ENCODE data around the gene TRIOBP. TPM values are rescaled to one million over a fixed set of nuclear protein-coding genes. Genes with fewer than 3 reads are reported as not detected.
A peak's percentile ranks its signal among the peaks of the same experiment; 100 is the strongest.

Gene TRIOBP
- total RNA-seq, 1 experiment from 2014 or later, result 92.5 TPM

DNA sequence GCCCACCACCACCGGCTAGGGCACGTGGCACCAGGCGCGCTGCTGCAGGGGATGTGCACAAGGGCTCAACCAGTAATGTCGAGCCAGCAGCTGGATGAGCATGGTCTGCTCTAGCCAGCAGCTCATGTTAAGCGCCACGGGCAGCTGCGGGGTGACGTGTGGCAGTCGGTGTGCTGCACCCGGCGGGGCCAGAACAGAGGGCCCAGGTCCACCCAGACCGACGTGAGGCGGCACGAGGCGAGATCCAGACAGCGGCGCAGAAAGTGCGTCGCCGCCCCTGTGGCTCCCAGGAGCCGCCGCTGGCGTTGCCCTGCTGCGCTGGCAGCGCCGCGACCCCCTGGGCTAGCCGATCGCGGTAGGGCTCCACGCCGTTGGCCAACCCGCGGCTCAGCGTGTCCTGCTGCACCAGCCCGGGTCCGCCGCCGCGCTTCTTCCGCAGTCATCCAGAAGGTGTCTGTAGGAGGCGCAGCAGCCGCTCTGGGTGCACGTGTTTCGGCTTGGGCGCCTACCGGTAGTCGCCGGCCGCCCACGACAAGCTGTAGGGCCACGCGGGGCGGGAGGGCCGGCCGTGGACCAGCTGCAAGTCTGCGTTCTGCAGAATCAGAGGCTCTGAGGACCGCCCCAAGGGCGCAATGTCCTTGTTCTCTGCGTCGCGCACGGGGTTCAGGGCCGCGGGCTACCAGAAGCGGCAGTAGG, 121.7 kb downstream of the TRIOBP start:
- Histone ChIP-seq H3K4me1 (replicated peaks) (peaks cover 15% of the 10 kb centered on the region), H3K27ac (no peak overlapping the region), H3K36me3 (peaks cover 26% of the 10 kb centered on the region), H3K27me3 (replicated peaks) (peaks cover 21% of the 10 kb centered on the region), H3K9me3 (replicated peaks) (peaks cover 7% of the 10 kb centered on the region; the same call in 1 of the 2 replicates), H3K4me3 (no peak overlapping the region)
- peak in 1 of 2 experiments; percentile 48 for DNase-seq (ENCODE audit: low read depth in 1 of 2, low spot score in 2 of 2)

DNA sequence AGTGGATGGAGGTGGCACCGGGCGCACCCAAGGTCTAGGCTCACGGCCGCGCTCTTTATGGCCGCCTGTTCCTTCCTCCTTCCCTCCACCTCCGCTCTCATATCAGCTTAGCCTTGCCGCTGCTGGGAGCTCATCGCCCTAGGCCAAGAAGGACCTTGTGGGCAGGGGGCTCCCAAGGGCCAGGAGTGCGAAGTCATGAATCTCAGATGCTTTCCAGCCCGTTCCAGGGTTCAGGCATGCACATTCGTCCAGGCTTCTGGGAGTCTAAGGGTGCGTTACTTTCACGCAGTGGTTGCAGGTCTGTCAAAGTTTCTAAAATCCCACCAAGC, 122.2 kb downstream of the TRIOBP start:
- no peak for DNase-seq (ENCODE audit: low read depth in 1 of 2, low spot score in 2 of 2)
- no peak overlapping the region for H3K27ac ChIP-seq
- no peak overlapping the region for H3K4me3 ChIP-seq
- peaks cover 15% of the 10 kb centered on the region for H3K4me1 ChIP-seq (replicated peaks)
- H3K36me3 ChIP-seq, result peaks cover 21% of the 10 kb centered on the region
- H3K9me3 ChIP-seq (replicated peaks), result peaks cover 7% of the 10 kb centered on the region; the same call in 1 of the 2 replicates
- H3K27me3 ChIP-seq (replicated peaks), result peaks cover 24% of the 10 kb centered on the region

DNA sequence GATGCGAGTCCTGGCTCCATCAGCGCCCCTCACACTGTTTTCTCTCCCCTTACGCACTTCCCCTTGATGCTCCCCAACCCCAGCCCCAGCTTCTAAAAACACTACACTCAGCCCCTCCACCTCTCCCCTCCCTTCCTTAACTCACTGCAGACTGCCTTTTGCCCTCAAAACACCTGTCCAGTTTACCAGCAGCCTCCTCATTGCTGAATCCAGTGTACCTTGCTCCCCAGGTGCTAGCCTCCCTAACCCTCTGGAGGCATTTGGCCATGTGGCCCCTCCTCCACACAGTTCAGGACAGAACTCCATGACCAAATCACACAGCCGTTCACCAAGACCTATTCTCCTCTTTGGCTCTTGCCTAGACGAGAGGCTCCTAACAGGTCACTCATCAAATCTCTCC, 123.5 kb downstream of the TRIOBP start:
- peaks cover 26% of the 10 kb centered on the region for H3K4me1 ChIP-seq (replicated peaks)
- H3K27me3 ChIP-seq (replicated peaks), result peaks cover 31% of the 10 kb centered on the region
- no peak for DNase-seq (ENCODE audit: low read depth in 1 of 2, low spot score in 2 of 2)
- peaks cover 7% of the 10 kb centered on the region; the same call in 1 of the 2 replicates for H3K9me3 ChIP-seq (replicated peaks)
- H3K27ac ChIP-seq, result no peak overlapping the region
- no peak overlapping the region for H3K4me3 ChIP-seq
- H3K36me3 ChIP-seq, result peaks cover 8% of the 10 kb centered on the region

DNA sequence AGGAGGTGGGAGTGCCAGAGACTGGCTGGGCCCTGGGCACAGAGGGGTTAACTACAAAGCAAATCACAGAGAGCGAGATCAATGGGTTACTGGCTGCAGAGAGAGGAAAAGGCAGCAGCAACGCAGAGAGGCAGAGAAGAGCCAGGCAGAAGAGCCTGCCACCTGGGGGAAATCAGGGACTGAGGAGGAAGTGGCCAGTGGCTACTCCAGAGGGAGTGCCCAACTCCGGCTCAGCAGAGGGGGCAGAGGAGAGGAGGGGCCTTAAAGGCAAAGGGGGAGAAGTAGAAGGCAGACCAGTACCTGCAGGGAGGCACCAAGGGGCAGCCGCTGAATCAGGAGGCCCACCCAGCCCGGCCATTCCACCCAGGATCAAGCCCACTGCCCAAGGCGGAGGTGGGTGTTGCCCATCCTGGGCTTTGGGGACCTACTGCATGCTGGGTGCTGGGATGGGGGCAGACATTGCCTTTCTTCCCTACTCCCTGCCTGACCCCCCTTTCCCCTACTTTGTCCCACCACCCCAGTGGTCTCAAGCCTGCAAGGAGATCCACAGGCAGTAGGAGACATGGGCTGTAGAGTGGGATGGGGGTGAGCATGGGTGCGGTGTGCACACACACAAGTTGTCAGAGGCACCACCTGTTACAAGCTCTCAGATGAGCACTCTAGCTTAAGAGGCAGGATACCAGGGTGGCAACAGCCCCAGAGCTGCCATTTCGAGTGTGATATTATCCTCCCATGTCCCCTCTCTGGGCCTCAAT, 125.4 kb downstream of the TRIOBP start:
- Histone ChIP-seq H3K4me1 (replicated peaks) (peaks cover 26% of the 10 kb centered on the region), H3K27me3 (replicated peaks) (peaks cover 31% of the 10 kb centered on the region), H3K4me3 (no peak overlapping the region), H3K27ac (no peak overlapping the region), H3K36me3 (no peaks in the 10 kb centered on the region), H3K9me3 (replicated peaks) (peaks cover 7% of the 10 kb centered on the region; the same call in 1 of the 2 replicates)
- DNase-seq (ENCODE audit: low read depth in 1 of 2, low spot score in 2 of 2), result no peak

DNA sequence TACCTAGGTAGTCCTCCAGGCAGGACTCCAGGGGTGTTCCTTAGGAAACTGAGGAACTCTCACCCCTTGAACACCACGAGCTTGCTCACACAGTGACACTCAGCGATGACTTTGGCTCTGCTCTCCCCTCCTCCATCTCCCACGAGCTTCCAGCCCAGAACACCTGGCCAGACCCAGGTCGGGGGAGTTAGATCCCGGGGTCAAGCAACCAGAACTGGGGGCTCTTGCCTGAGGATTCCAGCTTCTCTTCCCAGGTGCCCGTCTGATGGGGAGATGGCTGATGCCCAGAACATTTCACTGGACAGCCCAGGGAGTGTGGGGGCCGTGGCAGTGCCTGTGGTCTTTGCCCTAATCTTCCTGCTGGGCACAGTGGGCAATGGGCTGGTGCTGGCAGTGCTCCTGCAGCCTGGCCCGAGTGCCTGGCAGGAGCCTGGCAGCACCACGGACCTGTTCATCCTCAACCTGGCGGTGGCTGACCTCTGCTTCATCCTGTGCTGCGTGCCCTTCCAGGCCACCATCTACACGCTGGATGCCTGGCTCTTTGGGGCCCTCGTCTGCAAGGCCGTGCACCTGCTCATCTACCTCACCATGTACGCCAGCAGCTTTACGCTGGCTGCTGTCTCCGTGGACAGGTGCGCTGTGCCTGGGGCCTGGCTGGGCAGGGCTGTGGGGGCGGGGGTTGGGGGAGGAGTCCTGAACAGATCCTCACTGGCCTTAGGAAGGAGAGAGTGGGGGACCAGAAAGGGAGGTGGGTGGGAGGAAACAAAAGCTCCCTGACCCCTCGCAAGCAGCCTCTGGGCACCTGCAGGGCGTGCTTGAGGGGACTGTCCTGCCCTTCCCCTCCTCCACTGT, 126.5 kb downstream of the TRIOBP start, which contains the start of gene GALR3:
Gene GALR3 (plus strand): TSS at position 249 of the 852 bp plus-strand sequence. CDS start 25 bp downstream, at position 274.
- H3K27ac ChIP-seq, result no peak within 1 kb of the TSS
- H3K4me1 ChIP-seq (replicated peaks), result peaks cover 18% of the 10 kb centered on the region
- no peak within 1 kb of the TSS for H3K4me3 ChIP-seq
- H3K27me3 ChIP-seq (replicated peaks), result peaks cover 30% of the 10 kb centered on the region
- DNase-seq (ENCODE audit: low read depth in 1 of 2, low spot score in 2 of 2), result no peak
- no peaks in the 10 kb centered on the region for H3K36me3 ChIP-seq
- peaks cover 7% of the 10 kb centered on the region; the same call in 1 of the 2 replicates for H3K9me3 ChIP-seq (replicated peaks)

DNA sequence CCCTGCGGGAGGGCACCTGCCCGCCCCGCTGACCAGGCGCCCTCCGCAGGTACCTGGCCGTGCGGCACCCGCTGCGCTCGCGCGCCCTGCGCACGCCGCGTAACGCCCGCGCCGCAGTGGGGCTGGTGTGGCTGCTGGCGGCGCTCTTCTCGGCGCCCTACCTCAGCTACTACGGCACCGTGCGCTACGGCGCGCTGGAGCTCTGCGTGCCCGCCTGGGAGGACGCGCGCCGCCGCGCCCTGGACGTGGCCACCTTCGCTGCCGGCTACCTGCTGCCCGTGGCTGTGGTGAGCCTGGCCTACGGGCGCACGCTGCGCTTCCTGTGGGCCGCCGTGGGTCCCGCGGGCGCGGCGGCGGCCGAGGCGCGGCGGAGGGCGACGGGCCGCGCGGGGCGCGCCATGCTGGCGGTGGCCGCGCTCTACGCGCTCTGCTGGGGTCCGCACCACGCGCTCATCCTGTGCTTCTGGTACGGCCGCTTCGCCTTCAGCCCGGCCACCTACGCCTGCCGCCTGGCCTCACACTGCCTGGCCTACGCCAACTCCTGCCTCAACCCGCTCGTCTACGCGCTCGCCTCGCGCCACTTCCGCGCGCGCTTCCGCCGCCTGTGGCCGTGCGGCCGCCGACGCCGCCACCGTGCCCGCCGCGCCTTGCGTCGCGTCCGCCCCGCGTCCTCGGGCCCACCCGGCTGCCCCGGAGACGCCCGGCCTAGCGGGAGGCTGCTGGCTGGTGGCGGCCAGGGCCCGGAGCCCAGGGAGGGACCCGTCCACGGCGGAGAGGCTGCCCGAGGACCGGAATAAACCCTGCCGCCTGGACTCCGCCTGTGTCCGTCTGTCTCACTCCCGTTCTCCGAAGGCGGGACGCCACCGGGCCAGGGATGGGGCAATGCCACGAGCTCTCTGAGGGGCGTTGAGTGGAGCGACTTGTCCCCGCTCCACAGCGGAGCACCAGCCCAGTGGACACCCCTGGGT, 128.1 kb downstream of the TRIOBP start:
- Histone ChIP-seq H3K27ac (no peak overlapping the region), H3K4me1 (replicated peaks) (peaks cover 11% of the 10 kb centered on the region; the same call in 1 of the 2 replicates), H3K9me3 (replicated peaks) (no peaks in the 10 kb centered on the region), H3K27me3 (replicated peaks) (peaks cover 20% of the 10 kb centered on the region), H3K4me3 (peak overlapping the region; percentile 16; the same call in 1 of the 2 replicates), H3K36me3 (peaks cover 9% of the 10 kb centered on the region)
- DNase-seq (ENCODE audit: low read depth in 1 of 2, low spot score in 2 of 2), result no peak

Other genes with a start within 250 kb of the TRIOBP start
- gene MFNG, start 210.7 kb upstream of the TRIOBP start, total RNA-seq (2014; rRNA removed; shearing (Covaris generic)), result not detected in 2 replicates
- gene CARD10, start 177.6 kb upstream of the TRIOBP start, total RNA-seq (2014; rRNA removed; shearing (Covaris generic)), result 14.6 and 40.7 TPM in 2 replicates
- gene CDC42EP1, start 136.6 kb upstream of the TRIOBP start, total RNA-seq (2014; rRNA removed; shearing (Covaris generic)), result 21.5 and 22.3 TPM in 2 replicates
- gene LGALS2, start 117.0 kb upstream of the TRIOBP start, total RNA-seq (2014; rRNA removed; shearing (Covaris generic)), result not detected in 2 replicates
- gene GGA1, start 88.2 kb upstream of the TRIOBP start, total RNA-seq (2014; rRNA removed; shearing (Covaris generic)), result 22.6 and 34.9 TPM in 2 replicates
- gene SH3BP1, start 57.4 kb upstream of the TRIOBP start, total RNA-seq (2014; rRNA removed; shearing (Covaris generic)), result 8.2 and 13.6 TPM in 2 replicates
- gene PDXP, start 38.3 kb upstream of the TRIOBP start, total RNA-seq (2014; rRNA removed; shearing (Covaris generic)), result 47.1 and 47.7 TPM in 2 replicates
- gene LGALS1, start 21.4 kb upstream of the TRIOBP start, total RNA-seq (2014; rRNA removed; shearing (Covaris generic)), result 5,490 and 8,922 TPM in 2 replicates
- 32.1 and 38.0 TPM in 2 replicates for gene NOL12, start 10.7 kb upstream of the TRIOBP start, total RNA-seq (2014; rRNA removed; shearing (Covaris generic))
- gene GCAT, start 110.9 kb downstream of the TRIOBP start, total RNA-seq (2014; rRNA removed; shearing (Covaris generic)), result 54.7 and 60.9 TPM in 2 replicates
- not detected in 2 replicates for gene GALR3, start 126.3 kb downstream of the TRIOBP start, total RNA-seq (2014; rRNA removed; shearing (Covaris generic))
- 43.8 and 71.2 TPM in 2 replicates for gene ANKRD54, start 147.3 kb downstream of the TRIOBP start, total RNA-seq (2014; rRNA removed; shearing (Covaris generic))
- gene EIF3L, start 152.4 kb downstream of the TRIOBP start, total RNA-seq (2014; rRNA removed; shearing (Covaris generic)), result 204 and 252 TPM in 2 replicates
- gene MICALL1, start 209.2 kb downstream of the TRIOBP start, total RNA-seq (2014; rRNA removed; shearing (Covaris generic)), result 37.8 and 61.1 TPM in 2 replicates